GM18867 (cell line): Measurements from ENCODE around the gene VAT1.
"Not testable (repeated sequence)": the region's sequence is repeated elsewhere in the genome, so short reads cannot be mapped to it uniquely, and the experiment has no call there.

Experiments used
- ATAC-seq: cut with Tn5 transposase; IDR thresholded peaks from one replicate; pipeline ENCODE4 v1.9.1; 2021; ENCODE audit warnings: mild to moderate bottlenecking, moderate library complexity; ENCODE audit not compliant: unreplicated experiment

Gene VAT1

DNA sequence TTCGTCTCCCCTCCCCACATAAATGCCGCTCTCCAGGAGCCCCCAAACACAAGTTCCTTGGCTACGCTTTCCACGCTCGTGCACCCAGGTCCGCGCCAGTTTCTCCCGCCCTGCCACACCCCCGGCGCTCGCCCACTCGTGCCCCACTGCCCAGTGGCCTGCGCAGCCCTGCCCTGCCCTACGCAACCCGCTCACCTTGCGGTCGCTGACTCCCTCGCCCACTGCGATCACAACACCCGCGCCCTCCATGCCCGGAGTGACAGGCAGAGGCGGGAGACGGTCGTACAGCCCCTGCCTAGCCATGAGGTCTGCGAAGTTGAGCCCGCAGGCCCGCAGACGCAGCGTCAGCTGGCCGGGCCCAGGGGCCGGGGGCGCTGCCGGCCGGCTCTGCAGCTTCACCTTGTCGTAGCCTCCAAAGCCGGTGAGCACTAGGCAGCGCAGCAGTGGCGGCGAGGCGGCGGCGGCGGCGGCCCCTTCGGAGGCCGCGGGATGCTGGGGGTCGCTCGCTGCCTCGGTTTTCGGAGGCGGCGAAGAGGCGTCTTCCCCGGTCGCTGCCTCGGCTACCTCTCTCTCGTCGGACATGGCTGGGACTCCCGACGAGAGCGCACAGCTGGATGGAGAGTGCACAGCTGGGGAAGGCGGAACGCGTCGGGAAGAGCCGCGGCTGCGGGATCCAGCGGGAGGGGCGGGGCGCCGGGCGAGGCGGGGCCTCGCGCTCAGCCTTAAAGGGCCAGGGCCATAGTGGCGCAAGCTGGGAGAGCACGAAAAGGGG lies at the start of gene VAT1:
Gene VAT1, minus strand, starts transcription at position 645 of the 772 bp plus-strand sequence. Its CDS starts 63 bp downstream, at position 582.
- ATAC-seq = no peak

DNA sequence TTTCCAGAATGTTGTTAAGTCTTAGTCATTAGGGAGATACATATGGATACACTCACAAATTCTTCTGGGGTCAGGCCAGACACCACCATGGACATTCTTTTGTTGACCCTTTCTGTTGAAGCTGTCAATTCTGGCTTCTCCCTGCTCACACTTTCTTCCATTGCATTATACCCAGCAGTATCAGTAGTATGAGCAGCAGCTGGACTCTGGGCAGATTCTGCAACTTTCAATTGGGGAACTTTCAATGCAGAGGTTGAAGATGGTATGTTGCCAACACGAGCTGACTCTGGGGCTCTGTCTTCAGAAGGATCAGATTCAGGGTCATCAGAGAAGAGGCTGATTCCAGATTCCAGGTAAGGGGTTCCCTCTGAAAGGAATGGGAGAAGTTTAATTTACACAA lies 48.7 kb upstream of the VAT1 start:
- no peak for ATAC-seq

DNA sequence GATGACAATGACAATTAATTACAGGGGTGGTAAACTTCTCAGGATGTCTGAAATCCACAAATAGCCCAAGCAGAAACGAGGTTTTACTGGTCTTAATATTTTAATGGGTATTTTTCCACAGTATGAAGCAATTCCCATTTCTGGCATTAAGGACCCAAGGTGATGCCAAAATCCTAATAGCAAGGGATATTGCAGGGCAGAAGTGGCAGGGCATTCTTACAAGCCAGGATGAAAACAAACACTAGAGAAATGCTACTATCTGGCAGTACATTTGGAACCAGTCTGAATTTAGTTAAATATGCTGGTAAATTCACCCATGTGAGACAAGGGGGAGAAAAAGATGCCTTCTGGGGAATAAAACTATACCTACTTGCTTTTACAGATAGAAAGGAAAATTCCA lies 48.1 kb upstream of the VAT1 start:
- ATAC-seq = no peak

DNA sequence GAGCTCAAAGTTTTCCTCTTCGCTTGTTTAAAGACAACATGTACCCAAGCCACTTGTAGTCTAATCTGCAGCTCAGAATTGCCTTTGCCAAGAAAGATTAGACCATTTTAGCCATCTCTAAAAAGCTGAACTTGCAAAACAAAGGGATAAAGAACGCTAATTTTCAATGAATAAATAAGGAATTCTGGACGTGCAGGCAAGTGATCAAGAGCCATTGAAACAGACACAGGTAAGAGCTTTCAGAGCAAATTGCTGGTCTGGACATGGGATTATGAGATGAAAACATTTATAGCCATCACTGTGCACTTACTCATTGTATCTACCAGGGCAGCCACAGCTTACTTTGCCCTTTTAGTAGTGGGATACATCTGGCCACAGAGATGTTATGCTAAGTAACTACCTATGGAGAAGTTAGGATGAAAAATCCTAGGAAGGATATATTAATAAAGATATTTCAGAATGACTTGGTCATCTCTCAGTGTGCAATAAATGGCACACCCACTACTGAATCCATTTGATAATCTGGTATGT lies 47.2 kb upstream of the VAT1 start:
- ATAC-seq = no peak

DNA sequence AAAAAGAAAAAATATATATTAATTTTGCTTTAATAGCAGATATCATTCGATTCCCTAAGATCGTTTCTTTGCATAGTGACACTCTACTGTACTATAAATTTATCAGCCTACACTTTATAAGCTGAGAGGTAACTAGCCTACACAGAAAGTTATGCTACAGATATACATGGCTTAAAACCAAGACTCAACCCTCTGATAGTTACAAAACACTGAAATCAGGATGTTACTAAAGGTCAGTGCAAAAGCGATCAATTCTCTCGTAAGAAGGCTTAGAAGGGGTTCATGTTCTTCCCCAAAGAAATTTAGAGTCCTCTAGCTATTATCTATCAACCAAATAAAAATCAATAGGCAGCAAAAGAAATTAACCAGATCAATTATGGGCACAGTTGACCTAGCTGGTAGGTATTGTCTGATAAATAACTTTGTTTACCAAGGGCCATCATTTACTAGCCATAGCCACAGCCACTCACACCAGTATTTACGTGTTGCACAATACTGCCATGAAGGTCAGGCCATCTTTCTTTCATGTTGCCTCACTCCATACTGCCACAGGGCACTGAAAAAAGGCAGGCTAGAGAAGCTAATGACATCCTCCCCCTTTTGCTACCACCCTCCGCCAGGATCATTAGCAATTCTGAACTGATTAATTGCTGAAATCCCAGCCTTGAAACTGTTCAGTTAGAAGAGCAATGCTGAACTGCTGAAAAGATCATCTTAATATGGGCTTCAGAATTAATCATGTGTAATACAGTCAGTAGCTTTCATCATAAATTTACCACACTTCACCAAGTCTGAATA lies 46.6 kb upstream of the VAT1 start:
- no peak for ATAC-seq

DNA sequence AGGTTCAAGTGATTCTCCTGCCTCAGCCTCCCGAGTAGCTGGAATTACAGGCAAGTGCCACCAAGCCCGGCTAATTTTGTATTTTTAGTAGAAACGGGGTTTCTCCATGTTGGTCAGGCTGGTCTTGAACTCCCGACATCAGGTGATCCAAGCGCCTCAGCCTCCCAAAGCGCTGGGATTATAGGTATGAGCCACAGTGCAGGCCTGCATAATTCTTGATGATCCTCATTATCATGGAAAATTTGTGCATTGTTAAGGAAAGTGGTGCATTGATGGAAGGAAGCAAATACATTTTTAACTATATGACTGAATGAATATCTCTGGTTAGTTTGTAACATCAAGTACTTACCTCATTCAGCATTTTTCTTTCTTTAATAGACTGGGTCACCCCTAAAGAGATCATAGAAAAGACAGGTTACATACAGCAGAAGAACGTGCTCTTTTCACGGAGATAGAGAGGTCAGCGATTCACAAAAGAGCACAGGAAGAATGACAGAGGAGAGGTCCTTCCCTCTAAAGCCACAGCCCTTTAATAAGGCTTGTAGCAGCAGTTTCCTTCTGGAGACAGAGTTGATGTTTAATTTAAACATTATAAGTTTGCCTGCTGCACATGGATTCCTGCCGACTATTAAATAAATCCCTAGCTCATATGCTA lies 40.9 kb upstream of the VAT1 start:
- no peak for ATAC-seq

DNA sequence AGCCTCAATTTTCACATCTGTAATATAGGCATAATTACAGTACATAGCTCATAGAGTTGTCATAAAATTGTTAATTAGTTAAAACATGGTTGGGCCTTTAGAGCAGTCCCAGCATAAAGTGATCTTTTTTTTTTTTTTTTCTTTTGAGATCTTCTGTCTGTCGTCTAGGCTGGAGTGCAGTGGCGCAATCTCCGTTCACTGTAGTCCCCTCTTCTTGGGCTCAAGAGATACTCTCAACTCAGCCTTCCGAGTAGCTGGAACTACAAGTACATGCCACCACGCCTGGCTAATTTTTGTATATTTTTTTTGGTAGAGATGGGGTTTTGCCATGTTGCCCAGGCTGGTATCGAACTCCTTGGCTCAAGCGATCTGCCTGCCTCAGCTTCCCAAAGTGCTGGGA lies 33.9 kb upstream of the VAT1 start:
- ATAC-seq = no peak

DNA sequence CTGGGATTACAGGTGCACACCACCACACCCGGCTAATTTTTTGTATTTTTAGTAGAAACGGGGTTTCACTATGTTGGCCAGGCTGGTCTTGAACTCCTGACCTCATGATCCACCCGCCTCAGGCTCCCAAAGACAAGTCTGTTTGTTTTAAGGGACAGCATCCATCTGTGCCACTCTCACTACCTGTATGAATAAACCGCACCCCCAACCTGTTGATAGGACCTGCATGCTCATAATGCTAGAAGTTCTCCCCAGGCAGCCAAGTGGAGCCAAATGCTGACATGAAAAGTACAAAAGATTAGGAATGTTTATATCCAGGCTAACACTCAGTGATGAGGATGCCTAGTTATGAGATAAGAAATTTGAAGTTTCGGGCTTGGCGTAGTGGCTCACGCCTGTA lies 30.8 kb upstream of the VAT1 start:
- not testable (repeated sequence) for ATAC-seq

DNA sequence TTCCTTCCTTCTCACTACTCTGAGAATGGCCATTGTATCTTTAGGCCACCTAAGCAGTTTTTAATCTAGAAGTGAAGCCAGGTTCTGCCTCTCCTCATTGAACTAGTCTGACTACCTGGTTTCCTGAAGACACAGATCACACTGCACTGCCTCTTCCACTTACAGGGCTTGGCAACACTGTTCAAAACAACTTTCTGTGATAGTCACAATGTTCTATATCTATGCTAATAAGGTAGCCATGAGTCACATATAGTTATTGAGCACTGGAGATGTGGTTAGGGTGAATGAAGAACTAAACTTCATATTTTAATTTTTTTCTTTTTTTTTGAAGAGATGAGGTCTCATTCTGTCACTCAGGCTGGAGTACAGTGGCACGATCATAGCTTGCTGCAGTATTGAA lies 29.8 kb upstream of the VAT1 start:
- ATAC-seq = no peak

DNA sequence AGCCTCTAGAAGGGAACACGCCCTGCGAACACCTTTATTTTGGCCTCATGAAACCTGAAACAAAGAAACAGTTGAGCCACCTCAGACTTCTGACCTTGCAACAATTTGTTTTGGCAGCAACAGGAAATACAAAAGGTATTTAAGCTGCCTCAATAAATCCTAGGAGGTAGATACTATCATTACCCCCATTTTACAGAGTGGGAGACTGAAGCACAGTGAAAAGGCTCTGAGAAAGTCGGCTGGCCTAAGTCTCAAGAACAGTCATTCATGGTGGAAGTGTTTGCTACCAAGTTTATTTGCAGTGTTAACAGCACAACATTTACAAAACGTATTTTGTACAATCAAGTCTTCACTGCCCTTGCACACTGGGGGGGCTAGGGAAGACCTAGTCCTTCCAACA lies 21.8 kb upstream of the VAT1 start:
- ATAC-seq = no peak

DNA sequence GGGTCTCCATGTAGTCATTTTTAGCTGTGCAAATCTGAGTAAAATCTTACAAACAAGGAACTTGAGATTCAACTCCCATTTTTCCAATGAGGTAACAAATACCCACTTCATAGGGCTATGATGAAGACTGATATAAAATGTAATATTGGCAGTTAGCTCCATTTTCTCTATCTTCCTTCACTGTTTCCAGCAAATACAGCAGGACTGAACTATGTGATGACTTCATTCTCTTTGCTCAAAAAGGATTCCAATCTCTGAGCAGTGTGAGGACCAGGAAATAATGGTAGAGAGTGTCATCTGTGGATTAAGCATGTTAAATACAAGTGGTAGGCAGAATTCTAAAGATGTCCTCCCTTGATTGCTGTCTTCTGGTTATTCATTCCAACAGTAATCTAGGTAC lies 21.1 kb upstream of the VAT1 start:
- ATAC-seq = no peak

DNA sequence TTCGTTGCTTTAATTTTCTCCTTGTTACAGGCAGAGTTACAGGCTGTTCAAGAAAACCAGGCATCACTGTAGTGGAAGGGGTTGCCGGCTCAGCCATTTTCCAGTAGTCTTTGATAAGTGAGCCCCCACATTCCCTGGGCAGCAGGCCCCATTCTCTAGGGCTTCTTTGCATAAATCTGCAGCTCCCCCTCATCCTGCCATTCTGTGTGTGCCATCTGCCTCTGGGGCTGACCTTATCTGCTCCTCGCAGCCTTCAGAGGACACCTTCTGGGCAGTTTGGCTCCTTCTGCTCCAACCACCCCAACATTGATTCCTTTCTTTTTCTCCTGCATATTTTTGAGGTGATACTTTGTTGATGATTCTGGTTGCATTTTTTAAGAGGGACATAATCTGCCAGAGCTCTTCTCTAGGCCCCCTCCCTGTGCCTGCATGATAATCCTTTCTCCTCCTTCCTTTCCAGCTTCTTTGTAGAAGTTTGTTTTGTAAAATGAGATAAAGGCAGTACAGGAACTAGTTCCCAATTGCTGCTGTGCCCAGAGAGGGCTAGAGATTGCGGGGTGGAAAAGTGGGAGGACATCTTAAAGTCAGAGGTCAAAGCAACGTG lies 19.9 kb upstream of the VAT1 start:
- ATAC-seq = no peak

DNA sequence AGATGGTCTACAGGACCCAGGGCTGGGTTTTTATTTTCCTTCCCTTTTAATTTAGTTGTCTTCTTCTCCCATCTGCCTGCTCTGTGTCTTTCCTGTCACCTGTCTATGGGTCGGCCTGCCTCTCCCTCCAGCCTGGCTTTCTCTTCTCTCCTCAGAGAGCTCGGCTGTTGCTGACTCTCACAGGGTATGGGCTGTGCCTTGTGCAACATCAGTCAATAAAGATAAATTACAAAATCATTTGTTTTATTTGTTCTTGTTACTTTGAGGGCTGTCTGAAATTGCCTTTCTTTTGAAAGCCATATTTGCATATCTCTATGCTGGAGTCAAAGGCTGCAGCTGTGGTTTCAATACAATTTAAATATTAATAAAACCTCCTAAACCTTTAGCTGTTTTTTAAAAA lies 18.5 kb upstream of the VAT1 start:
- ATAC-seq = no peak

DNA sequence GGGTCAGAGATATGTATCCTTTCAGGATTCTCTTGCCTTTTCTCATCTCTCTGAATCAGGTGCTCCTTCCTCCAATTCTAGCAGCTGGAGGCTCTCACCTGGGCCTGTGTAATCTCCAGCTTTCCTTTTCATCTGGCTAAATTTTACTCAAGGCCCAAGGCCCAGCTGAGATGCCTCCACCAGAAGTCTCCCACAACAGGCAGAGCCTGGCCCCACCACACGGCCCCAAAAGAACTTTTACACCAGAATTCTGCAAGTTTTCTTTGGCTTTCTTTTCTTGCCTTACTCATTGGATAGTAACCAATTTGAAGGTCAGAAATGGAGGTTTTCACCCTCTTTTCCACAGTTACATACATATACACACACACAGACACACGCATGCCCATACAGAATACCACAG lies 17.5 kb upstream of the VAT1 start:
- ATAC-seq = no peak

DNA sequence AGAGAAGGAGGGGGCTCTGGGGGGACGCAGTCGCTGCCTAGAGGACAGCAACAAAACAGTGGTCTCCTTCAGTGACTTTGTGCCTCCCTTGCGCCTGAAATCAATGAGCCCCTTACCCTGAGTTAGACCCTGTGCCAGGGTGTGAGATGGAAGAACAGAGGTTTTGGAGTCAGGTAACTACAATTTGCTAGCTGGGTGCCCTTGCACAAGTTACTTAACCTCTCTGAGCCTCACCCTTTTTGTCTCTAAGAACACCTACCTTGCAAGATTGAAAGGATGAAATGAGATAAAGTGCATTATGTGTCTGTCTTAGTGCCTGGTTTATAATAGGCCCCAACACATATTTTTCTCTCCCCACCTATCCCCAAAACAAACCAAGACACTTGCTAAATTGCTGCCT lies 12.7 kb upstream of the VAT1 start:
- no peak for ATAC-seq

DNA sequence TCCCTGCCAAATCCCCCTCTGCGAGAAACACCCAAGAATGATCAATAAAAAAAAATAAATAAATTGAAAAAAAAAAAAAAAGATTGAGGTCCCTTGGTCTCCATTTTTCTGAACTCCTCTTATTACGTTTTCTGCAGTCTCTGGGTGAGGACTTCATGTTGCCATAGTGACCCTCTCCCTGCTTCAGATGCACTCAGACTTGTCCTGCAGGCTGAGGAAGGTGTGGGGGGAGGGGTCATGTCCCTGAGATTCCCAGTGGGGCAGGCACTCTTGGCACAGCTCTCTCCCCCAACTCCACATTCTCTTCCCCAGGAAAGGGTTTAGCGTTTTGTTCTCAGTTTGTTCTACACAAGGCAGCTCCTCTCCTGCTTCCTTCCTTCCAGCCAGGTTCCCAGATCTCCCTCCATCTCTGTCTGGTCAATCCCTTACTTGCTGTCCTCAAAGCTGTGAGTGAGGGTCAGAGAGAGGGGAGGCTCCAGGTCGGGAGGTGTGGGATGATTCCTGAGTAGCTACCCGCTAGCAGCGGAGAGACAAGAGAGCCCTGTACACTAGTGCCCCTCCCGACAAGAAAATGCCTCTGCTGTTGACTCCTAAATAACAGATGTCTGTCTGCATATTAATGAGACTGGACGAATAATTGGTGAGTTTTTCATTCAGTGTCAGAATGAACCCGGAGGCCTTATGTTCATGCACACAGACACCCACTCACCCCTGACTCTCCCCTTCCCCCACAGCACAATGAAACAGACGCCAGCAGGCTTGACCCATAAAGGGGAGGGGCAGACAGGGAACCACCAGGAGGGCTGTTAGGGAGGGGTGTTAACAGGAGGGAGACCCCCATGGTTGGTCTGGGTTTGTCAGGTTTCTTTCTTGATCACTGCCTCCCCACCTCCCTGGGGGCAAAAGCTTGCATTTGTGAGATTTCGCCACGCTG lies 12.0 kb upstream of the VAT1 start:
- no peak for ATAC-seq

DNA sequence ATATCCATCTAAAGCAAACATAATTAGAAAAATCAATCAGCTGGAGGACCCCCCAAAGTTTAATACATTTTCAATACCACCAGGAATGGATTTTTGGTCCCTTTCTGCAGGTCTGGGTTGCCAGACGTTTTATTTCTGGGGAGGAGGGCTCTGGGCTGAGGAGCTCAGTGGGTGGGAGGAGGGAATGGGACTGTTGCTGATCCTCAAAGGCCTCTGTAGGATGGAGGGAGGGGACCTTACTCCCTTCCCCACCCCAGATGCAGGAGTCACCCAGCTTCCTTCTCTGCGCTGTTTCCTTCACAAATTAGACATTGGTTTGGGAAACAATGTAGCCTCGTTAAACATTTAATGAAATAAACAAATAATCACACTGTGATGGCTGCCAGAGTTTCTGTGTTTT lies 9.5 kb upstream of the VAT1 start:
- no peak for ATAC-seq

DNA sequence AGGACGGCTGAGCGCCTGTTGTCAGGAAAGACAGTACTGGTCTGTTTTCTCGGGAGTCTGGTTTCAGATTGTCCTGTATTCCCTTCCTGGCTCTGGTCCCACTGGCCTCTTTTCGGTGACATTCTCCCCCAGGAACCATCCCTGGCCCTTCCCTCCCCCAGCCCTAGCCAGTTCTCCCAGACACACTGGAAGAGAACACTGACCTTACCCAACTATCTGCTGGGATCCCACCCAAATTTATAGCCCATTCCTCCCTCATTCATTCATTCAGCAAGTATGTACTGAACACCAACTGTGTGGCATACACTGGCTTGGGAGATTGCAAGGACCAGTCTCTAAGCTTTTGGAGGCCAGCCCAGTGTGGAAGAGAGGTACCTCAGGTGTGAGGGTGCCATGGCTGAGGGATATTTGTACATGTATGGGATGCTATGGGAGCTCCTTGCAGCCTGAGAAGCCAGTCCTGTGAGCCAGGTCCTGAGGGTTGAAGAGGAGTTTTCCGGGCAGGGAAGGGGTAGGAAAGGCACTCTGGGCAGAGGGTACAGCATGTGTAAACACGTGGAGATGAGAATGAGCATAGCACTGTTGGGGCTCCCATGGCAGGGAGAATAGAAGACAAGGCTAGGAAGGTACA lies 8.1 kb upstream of the VAT1 start:
- no peak for ATAC-seq

DNA sequence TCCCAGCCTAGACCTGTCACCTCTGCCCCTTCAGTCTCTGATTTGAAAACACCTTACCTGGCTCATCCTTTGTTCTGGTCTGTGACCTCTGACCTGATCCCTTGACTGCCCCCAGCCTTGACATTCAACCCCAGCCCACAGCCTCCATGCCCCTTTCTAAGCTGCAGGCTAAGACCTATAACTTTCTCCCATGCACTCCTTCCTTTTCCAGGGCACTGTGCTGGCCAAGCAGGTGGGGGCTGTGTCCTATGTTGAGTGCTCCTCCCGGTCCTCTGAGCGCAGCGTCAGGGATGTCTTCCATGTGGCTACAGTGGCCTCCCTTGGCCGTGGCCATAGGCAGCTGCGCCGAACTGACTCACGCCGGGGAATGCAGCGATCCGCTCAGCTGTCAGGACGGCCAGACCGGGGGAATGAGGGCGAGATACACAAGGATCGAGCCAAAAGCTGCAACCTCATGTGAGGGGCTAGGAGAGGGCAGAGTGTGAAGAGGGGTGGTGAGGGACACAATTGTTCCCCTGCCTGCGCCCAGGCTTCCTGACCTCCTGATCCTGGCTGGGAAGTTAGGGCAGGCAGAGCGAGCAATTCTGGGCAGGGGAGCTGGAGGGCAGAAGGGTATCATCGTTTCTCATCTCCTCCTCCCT lies 6.2 kb upstream of the VAT1 start:
- ATAC-seq = no peak
